Measurements from ENCODE around the gene NALCN. TPM values are rescaled to one million over a fixed set of nuclear protein-coding genes. Genes with fewer than 3 reads are reported as not detected.

Gene NALCN
- total and polyA plus RNA-seq, 4 donors: 0.11 to 0.64 (median 0.37) TPM

DNA sequence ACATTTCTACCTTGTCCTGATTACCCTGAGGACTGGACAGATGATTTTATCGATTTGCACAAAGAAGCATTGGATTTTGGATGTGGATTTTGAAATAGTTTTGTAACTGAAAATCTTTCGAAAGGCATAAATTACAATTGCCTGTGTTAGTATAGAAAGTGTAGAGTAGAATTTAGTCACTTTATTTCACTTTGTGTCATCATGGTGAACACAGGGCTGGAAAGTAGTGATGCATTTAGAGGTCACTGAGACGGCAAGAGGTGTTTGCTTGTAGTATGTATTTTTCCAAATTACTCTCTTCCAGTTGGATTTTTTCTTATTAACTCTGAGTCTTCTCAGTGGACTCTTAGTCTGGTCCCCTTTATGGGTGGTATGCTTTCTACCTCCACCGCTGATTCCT, 326.0 kb downstream of the NALCN start:
- TF ChIP-seq CTCF (IDR thresholded peaks at IDR 0.05; ENCODE audit: control extremely low read depth, extremely low read depth): no peak
- Histone ChIP-seq H3K4me3 (no peak overlapping the region), H3K27ac (ENCODE audit: low read depth in 1 of 2, low read length in 1 of 2) (no peak overlapping the region), H3K36me3 (ENCODE audit: control insufficient read depth in 4 of 4, insufficient read depth in 4 of 4, low read length in 4 of 4) (no peaks in the 10 kb centered on the region), H3K4me1 (ENCODE audit: control insufficient read depth in 5 of 5, insufficient read depth in 5 of 5, low read length in 5 of 5) (no peaks in the 10 kb centered on the region), H3K9ac (ENCODE audit: insufficient read depth in 1 of 2, low read length in 2 of 2) (no peak overlapping the region), H3K27me3 (ENCODE audit: control insufficient read depth in 3 of 3, insufficient read depth in 3 of 3, low read length in 2 of 3) (peaks cover 0 to 3% (median 0%) of the 10 kb centered on the region in 3 donors), H3K9me3 (ENCODE audit: control insufficient read depth in 4 of 4, insufficient read depth in 3 of 4, low read length in 3 of 4) (peaks cover 0 to 2% (median 0%) of the 10 kb centered on the region in 4 donors)
- 87 to 89% methylated on average over 4 of the region's 4 CpGs for WGBS, 2 donors
- DNase-seq (no peak), ATAC-seq (ENCODE audit: insufficient read depth, low FRiP score) (no peak)

DNA sequence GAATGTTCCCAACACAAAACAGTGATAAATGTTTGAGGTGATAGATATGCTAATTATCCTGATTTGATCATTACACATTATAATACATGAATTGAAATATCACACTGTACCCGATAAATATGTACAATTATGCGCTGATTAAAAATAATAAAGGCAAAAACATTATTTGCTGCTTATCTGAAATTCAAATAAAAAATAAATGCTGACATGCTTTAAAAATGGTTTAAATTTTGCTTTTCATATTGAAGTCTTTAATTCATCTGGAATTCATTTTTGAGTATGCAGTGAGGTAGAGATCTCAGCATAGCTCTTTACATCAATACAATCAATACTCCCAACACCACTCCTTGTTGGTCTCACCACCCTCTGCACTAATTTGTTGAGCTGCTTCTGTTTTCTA, 330.8 kb downstream of the NALCN start:
- Histone ChIP-seq H3K27me3 (ENCODE audit: control insufficient read depth in 3 of 3, insufficient read depth in 3 of 3, low read length in 2 of 3) (peaks cover 0 to 3% (median 0%) of the 10 kb centered on the region in 3 donors), H3K4me3 (no peak overlapping the region), H3K4me1 (ENCODE audit: control insufficient read depth in 5 of 5, insufficient read depth in 5 of 5, low read length in 5 of 5) (no peaks in the 10 kb centered on the region), H3K36me3 (ENCODE audit: control insufficient read depth in 4 of 4, insufficient read depth in 4 of 4, low read length in 4 of 4) (no peaks in the 10 kb centered on the region), H3K9ac (ENCODE audit: insufficient read depth in 1 of 2, low read length in 2 of 2) (no peak overlapping the region), H3K27ac (ENCODE audit: low read depth in 1 of 2, low read length in 1 of 2) (no peak overlapping the region), H3K9me3 (ENCODE audit: control insufficient read depth in 4 of 4, insufficient read depth in 3 of 4, low read length in 3 of 4) (no peaks in the 10 kb centered on the region)
- WGBS, 2 donors: 66 to 71% methylated on average over 2 of the region's 2 CpGs
- DNase-seq (no peak), ATAC-seq (ENCODE audit: insufficient read depth, low FRiP score) (no peak)
- no peak for TF ChIP-seq CTCF (IDR thresholded peaks at IDR 0.05; ENCODE audit: control extremely low read depth, extremely low read depth)

GRCh38 chr13:101082441-101082840, 333.9 kb downstream of the NALCN start:
- ATAC-seq (ENCODE audit: insufficient read depth, low FRiP score): no peak

More at GRCh38 chr13:101082441-101082840, 333.9 kb downstream of the NALCN start:
- no peak for TF ChIP-seq CTCF (IDR thresholded peaks at IDR 0.05; ENCODE audit: control extremely low read depth, extremely low read depth)
- Histone ChIP-seq H3K9me3 (ENCODE audit: control insufficient read depth in 4 of 4, insufficient read depth in 3 of 4, low read length in 3 of 4) (peaks cover 0 to 4% (median 0%) of the 10 kb centered on the region in 4 donors), H3K4me1 (ENCODE audit: control insufficient read depth in 5 of 5, insufficient read depth in 5 of 5, low read length in 5 of 5) (no peaks in the 10 kb centered on the region), H3K4me3 (no peak overlapping the region), H3K9ac (ENCODE audit: insufficient read depth in 1 of 2, low read length in 2 of 2) (no peak overlapping the region), H3K27me3 (ENCODE audit: control insufficient read depth in 3 of 3, insufficient read depth in 3 of 3, low read length in 2 of 3) (no peaks in the 10 kb centered on the region), H3K27ac (ENCODE audit: low read depth in 1 of 2, low read length in 1 of 2) (no peak overlapping the region), H3K36me3 (ENCODE audit: control insufficient read depth in 4 of 4, insufficient read depth in 4 of 4, low read length in 4 of 4) (no peaks in the 10 kb centered on the region)
- DNase-seq: no peak
- WGBS, 2 donors: 79 to 88% methylated on average over 5 of the region's 5 CpGs

All from lung (tissue), 12 donors.